ENCODE results near the gene GET4. TPM values are rescaled to one million over a fixed set of nuclear protein-coding genes. Genes with fewer than 3 reads are reported as not detected.

The GET4 gene
- polyA plus RNA-seq, 1 of the 3 experiments (the other 2 are of a cell fraction), result 63.1 TPM

DNA sequence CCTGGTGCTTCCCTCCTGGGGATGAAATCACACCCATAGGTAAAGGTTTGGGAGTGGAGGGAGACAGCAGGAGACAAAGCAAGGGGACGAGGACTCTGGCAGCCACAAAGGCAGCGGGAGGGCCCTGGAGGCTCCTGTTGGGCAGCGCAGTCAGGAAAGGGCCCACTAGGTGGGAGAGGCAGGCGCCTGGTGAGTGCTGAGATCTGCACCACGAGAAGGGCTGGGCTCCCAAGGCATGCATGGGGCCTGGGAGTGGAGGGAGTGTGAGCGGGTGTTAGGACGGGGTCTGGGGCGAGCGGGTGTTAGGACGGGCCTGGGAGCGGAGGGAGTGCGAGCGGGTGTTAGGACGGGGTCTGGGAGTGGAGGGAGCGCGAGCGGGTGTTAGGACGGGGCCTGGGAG, 13.0 kb downstream of the GET4 start:
- Histone ChIP-seq H3K4me3 (ENCODE audit: low read depth in 2 of 2, low read length in 1 of 2) (no peak overlapping the region), H3K4me1 (ENCODE audit: control insufficient read depth in 1 of 2, insufficient read depth in 2 of 2, low read depth in 1 of 2, low read length in 1 of 2) (no peaks in the 10 kb centered on the region), H3K9me3 (no peaks in the 10 kb centered on the region), H3K27me3 (ENCODE audit: insufficient read depth) (no peaks in the 10 kb centered on the region), H3K36me3 (replicated peaks in 1 of 2; ENCODE audit: control insufficient read depth in 1 of 2, insufficient read depth in 2 of 2, low read length in 1 of 2) (peaks cover 11 to 58% of the 10 kb centered on the region in 2 experiments), H3K4me2 (no peak overlapping the region), H3K27ac (ENCODE audit: low read depth in 2 of 2, low read length in 1 of 2) (no peak overlapping the region), H3K9ac (no peak overlapping the region), H4K20me1 (ENCODE audit: insufficient read depth) (peaks cover 48% of the 10 kb centered on the region), H3K9me2 (no peaks in the 10 kb centered on the region), H3F3A (replicated peaks; ENCODE audit: insufficient read depth) (peaks cover 4% of the 10 kb centered on the region), H2AFZ (ENCODE audit: low read depth) (no peak overlapping the region), H3K79me2 (ENCODE audit: insufficient read depth) (peaks cover 50% of the 10 kb centered on the region)
- ChIA-PET CTCF (interaction anchor here (1.9 kb wide), 1 partner anchor 16 kb away, joined by 8 read pairs; no protein-coding TSS in a partner anchor), POLR2A (no interaction called here)
- TF ChIP-seq, protein P1, sequence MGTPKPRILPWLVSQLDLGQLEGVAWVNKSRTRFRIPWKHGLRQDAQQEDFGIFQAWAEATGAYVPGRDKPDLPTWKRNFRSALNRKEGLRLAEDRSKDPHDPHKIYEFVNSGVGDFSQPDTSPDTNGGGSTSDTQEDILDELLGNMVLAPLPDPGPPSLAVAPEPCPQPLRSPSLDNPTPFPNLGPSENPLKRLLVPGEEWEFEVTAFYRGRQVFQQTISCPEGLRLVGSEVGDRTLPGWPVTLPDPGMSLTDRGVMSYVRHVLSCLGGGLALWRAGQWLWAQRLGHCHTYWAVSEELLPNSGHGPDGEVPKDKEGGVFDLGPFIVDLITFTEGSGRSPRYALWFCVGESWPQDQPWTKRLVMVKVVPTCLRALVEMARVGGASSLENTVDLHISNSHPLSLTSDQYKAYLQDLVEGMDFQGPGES (IDR thresholded peaks at IDR 0.05; ENCODE audit: low read depth, low read length), result no peak
- TF ChIP-seq NRF1 (IDR thresholded peaks at IDR 0.05; ENCODE audit: low read depth, low read length), result no peak
- TF ChIP-seq, protein P2, sequence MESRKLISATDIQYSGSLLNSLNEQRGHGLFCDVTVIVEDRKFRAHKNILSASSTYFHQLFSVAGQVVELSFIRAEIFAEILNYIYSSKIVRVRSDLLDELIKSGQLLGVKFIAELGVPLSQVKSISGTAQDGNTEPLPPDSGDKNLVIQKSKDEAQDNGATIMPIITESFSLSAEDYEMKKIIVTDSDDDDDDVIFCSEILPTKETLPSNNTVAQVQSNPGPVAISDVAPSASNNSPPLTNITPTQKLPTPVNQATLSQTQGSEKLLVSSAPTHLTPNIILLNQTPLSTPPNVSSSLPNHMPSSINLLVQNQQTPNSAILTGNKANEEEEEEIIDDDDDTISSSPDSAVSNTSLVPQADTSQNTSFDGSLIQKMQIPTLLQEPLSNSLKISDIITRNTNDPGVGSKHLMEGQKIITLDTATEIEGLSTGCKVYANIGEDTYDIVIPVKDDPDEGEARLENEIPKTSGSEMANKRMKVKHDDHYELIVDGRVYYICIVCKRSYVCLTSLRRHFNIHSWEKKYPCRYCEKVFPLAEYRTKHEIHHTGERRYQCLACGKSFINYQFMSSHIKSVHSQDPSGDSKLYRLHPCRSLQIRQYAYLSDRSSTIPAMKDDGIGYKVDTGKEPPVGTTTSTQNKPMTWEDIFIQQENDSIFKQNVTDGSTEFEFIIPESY (IDR thresholded peaks at IDR 0.05; ENCODE audit: borderline replicate concordance, low read depth), result no peak
- no peak for TF ChIP-seq SMC3 (IDR thresholded peaks at IDR 0.05; ENCODE audit: low read depth, low read length)
- no peak for TF ChIP-seq FOXJ3 (CRISPR knock-in tag; IDR thresholded peaks at IDR 0.05)
- TF ChIP-seq JUND (IDR thresholded peaks at IDR 0.05), result no peak
- no peak for TF ChIP-seq FOXM1 (IDR thresholded peaks at IDR 0.05; ENCODE audit: low read depth)
- TF ChIP-seq, protein P3, sequence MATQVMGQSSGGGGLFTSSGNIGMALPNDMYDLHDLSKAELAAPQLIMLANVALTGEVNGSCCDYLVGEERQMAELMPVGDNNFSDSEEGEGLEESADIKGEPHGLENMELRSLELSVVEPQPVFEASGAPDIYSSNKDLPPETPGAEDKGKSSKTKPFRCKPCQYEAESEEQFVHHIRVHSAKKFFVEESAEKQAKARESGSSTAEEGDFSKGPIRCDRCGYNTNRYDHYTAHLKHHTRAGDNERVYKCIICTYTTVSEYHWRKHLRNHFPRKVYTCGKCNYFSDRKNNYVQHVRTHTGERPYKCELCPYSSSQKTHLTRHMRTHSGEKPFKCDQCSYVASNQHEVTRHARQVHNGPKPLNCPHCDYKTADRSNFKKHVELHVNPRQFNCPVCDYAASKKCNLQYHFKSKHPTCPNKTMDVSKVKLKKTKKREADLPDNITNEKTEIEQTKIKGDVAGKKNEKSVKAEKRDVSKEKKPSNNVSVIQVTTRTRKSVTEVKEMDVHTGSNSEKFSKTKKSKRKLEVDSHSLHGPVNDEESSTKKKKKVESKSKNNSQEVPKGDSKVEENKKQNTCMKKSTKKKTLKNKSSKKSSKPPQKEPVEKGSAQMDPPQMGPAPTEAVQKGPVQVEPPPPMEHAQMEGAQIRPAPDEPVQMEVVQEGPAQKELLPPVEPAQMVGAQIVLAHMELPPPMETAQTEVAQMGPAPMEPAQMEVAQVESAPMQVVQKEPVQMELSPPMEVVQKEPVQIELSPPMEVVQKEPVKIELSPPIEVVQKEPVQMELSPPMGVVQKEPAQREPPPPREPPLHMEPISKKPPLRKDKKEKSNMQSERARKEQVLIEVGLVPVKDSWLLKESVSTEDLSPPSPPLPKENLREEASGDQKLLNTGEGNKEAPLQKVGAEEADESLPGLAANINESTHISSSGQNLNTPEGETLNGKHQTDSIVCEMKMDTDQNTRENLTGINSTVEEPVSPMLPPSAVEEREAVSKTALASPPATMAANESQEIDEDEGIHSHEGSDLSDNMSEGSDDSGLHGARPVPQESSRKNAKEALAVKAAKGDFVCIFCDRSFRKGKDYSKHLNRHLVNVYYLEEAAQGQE (IDR thresholded peaks at IDR 0.05; ENCODE audit: low read depth, low read length), result no peak
- TF ChIP-seq GATA2 (CRISPR knock-in tag; IDR thresholded peaks at IDR 0.05), result no peak
- no peak for TF ChIP-seq GABPA (IDR thresholded peaks at IDR 0.05; ENCODE audit: low read depth)
- TF ChIP-seq, protein P4, sequence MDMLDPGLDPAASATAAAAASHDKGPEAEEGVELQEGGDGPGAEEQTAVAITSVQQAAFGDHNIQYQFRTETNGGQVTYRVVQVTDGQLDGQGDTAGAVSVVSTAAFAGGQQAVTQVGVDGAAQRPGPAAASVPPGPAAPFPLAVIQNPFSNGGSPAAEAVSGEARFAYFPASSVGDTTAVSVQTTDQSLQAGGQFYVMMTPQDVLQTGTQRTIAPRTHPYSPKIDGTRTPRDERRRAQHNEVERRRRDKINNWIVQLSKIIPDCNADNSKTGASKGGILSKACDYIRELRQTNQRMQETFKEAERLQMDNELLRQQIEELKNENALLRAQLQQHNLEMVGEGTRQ (IDR thresholded peaks at IDR 0.05; ENCODE audit: borderline replicate concordance, low read depth, low read length), result no peak
- TF ChIP-seq, protein P5, sequence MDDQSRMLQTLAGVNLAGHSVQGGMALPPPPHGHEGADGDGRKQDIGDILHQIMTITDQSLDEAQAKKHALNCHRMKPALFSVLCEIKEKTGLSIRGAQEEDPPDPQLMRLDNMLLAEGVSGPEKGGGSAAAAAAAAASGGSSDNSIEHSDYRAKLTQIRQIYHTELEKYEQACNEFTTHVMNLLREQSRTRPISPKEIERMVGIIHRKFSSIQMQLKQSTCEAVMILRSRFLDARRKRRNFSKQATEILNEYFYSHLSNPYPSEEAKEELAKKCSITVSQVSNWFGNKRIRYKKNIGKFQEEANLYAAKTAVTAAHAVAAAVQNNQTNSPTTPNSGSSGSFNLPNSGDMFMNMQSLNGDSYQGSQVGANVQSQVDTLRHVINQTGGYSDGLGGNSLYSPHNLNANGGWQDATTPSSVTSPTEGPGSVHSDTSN (IDR thresholded peaks at IDR 0.05), result no peak
- no peak for TF ChIP-seq FOSL2 (IDR thresholded peaks at IDR 0.05; ENCODE audit: borderline replicate concordance, low read depth)
- TF ChIP-seq EZH2phosphoT487 (IDR thresholded peaks at IDR 0.05; ENCODE audit: borderline replicate concordance, low read depth), result no peak
- no peak for TF ChIP-seq RXRA (IDR thresholded peaks at IDR 0.05; ENCODE audit: borderline replicate concordance, low read depth)
- no peak for TF ChIP-seq ELF1 (IDR thresholded peaks at IDR 0.05)
- TF ChIP-seq, protein P6, sequence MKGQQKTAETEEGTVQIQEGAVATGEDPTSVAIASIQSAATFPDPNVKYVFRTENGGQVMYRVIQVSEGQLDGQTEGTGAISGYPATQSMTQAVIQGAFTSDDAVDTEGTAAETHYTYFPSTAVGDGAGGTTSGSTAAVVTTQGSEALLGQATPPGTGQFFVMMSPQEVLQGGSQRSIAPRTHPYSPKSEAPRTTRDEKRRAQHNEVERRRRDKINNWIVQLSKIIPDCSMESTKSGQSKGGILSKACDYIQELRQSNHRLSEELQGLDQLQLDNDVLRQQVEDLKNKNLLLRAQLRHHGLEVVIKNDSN (IDR thresholded peaks at IDR 0.05; ENCODE audit: borderline replicate concordance, low read depth), result no peak
- no peak for TF ChIP-seq MXI1 (IDR thresholded peaks at IDR 0.05; ENCODE audit: low read depth, low read length)
- no peak for DNase-seq
- 97% methylated on average over 18 of the region's 18 CpGs for WGBS (ENCODE audit: low lambda C conversion rate)
